Upper lobe of left lung (tissue), 6 donors: ENCODE data around the gene ADGRE2. TPM values are rescaled to one million over a fixed set of nuclear protein-coding genes. Genes with fewer than 3 reads are reported as not detected.

Source experiments
- ATAC-seq, 2 donors: fragments of 200-7000 bp; cut with Tn5 transposase; one replicate each; pipeline ENCODE4 v1.9.1; 2022; ENCODE audit warnings: mild to moderate bottlenecking in 2 of 2, moderate library complexity in 2 of 2; ENCODE audit not compliant: low FRiP score in 2 of 2
- DNase-seq, 2 donors: peaks; one replicate each; pipeline ENCODE4 v3.0.0-alpha.2; 2019 to 2020
- H3K27ac ChIP-seq, 4 donors: fragments of 200-600 bp; sonication (generic); one replicate each; pipeline ENCODE4 v1.5.1; 2016 to 2019
- H3K27me3 ChIP-seq, 4 donors: fragments of 200-600 bp; sonication (generic); one replicate each; pipeline ENCODE4 v1.5.1; 2017 to 2019
- H3K36me3 ChIP-seq, 4 donors: fragments of 200-600 bp; sonication (generic); one replicate each; pipeline ENCODE4 v1.5.1; 2016 to 2019
- H3K4me1 ChIP-seq, 4 donors: fragments of 200-600 bp; sonication (generic); one replicate each; pipeline ENCODE4 v1.5.1; 2018 to 2019
- H3K4me3 ChIP-seq, 4 donors: fragments of 200-600 bp; sonication (generic); one replicate each; pipeline ENCODE4 v1.5.1; 2017 to 2019; ENCODE audit warnings: mild to moderate bottlenecking in 2 of 4, moderate library complexity in 1 of 4
- H3K9me3 ChIP-seq, 4 donors: fragments of 200-600 bp; sonication (generic); one replicate each; pipeline ENCODE4 v1.5.1; 2018 to 2019
- EP300 ChIP-seq, 4 donors: sonication (generic); formaldehyde crosslinking; IDR thresholded peaks; one replicate each; pipeline ENCODE4 v1.5.1; 2017; ENCODE audit warnings: antibody characterized with exemption in 4 of 4, control low read depth in 2 of 4
- POLR2A ChIP-seq, 4 donors: fragments of 450-650 bp; IDR thresholded peaks; one replicate each; pipeline ENCODE4 v1.5.1; 2016 to 2017; ENCODE audit warnings: antibody characterized with exemption in 4 of 4, mild to moderate bottlenecking in 2 of 4
- POLR2AphosphoS5 ChIP-seq, 2 donors: sonication (generic); formaldehyde crosslinking; IDR thresholded peaks; one replicate each; pipeline ENCODE4 v1.5.1; 2017; ENCODE audit warnings: antibody characterized with exemption in 2 of 2
- WGBS, 2 donors: methylation state at CpG; one replicate each; pipeline ENCODE4 v1.1.5; 2017 to 2018; 5-methylcytosine and 5-hydroxymethylcytosine counted together
- total RNA-seq, 6 donors: library from RNA; depleted of rRNA in 4 of 6; stranded (reverse); fragments of >200 nt in 4 of 6; gene quantifications; one replicate each; pipeline versions ENCODE4 v1.1.0 to v1.2.1, GENCODE V29; 2016 to 2021
- TF ChIP-seq, protein P1 (sequence below), 6 experiments: fragments of 450-650 bp in 4 of 6; fragments of 200-600 bp in 2 of 6; sonication (generic) in 2 of 6; IDR thresholded peaks; one replicate each; pipeline ENCODE4 v1.5.1; 2016 to 2019; ENCODE audit warnings: antibody characterized with exemption in 6 of 6
- donor health status: DM: no; HTN: no; CAD: no; lungs with moderate emphysema.
- donor health status: DM: no; HTN: yes; CAD: no; lungs with severe emphysema.

The ADGRE2 gene
- total RNA-seq, 6 donors from 2014 or later, result 12.3 to 24.1 (median 18.1) TPM

DNA sequence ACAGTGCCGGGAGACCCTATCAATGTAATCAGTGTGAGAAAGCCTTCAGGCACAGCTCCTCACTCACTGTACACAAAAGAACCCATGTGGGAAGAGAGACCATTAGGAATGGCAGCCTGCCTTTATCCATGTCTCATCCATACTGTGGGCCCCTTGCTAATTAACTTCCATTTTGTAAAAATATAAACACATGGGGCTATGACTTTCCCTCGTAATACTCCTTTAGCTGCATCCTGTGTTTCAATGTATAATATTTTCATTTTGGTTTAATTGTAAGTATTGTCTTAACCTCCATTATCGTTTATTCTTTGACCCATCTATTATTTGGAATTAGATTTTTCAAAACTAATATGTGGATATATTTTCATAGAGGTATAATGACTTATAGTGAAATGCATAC is 59.2 kb downstream of the ADGRE2 start:
- H3K36me3 ChIP-seq, result peaks cover 37 to 91% (median 68%) of the 10 kb centered on the region in 4 donors
- TF ChIP-seq, protein P1, sequence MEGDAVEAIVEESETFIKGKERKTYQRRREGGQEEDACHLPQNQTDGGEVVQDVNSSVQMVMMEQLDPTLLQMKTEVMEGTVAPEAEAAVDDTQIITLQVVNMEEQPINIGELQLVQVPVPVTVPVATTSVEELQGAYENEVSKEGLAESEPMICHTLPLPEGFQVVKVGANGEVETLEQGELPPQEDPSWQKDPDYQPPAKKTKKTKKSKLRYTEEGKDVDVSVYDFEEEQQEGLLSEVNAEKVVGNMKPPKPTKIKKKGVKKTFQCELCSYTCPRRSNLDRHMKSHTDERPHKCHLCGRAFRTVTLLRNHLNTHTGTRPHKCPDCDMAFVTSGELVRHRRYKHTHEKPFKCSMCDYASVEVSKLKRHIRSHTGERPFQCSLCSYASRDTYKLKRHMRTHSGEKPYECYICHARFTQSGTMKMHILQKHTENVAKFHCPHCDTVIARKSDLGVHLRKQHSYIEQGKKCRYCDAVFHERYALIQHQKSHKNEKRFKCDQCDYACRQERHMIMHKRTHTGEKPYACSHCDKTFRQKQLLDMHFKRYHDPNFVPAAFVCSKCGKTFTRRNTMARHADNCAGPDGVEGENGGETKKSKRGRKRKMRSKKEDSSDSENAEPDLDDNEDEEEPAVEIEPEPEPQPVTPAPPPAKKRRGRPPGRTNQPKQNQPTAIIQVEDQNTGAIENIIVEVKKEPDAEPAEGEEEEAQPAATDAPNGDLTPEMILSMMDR (IDR thresholded peaks at IDR 0.05), result no peak
- TF ChIP-seq POLR2AphosphoS5 (IDR thresholded peaks at IDR 0.05) (no peak), EP300 (IDR thresholded peaks at IDR 0.05) (no peak), POLR2A (IDR thresholded peaks at IDR 0.05) (no peak)
- no peak overlapping the region for H3K4me3 ChIP-seq
- H3K27me3 ChIP-seq, result no peaks in the 10 kb centered on the region
- ATAC-seq (no peak), DNase-seq (no peak)
- 97 to 100% methylated on average over 2 to 3 of the region's 3 CpGs for WGBS, 2 donors
- peaks cover 88 to 100% (median 94%) of the 10 kb centered on the region in 4 donors for H3K9me3 ChIP-seq
- no peaks in the 10 kb centered on the region for H3K4me1 ChIP-seq
- H3K27ac ChIP-seq, result no peak overlapping the region

DNA sequence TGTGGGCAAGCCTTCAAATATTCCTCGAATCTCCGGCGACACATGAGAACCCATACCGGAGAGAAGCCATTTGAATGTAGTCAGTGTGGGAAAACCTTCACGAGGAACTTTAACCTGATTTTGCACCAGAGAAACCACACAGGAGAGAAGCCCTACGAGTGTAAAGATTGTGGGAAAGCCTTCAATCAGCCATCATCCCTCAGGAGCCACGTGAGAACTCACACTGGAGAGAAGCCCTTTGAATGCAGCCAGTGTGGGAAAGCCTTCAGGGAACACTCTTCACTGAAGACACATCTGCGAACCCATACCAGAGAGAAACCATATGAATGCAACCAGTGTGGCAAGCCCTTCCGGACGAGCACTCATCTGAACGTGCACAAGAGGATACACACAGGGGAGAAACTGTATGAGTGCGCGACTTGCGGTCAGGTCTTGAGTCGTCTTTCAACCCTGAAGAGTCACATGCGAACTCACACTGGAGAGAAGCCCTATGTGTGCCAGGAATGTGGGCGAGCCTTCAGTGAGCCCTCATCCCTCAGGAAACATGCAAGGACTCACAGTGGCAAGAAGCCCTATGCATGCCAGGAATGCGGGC is 59.7 kb downstream of the ADGRE2 start:
- H3K4me1 ChIP-seq, result no peaks in the 10 kb centered on the region
- H3K36me3 ChIP-seq, result peaks cover 37 to 93% (median 71%) of the 10 kb centered on the region in 4 donors
- WGBS, 2 donors, result 94% methylated on average over 17 to 18 of the region's 18 CpGs

DNA sequence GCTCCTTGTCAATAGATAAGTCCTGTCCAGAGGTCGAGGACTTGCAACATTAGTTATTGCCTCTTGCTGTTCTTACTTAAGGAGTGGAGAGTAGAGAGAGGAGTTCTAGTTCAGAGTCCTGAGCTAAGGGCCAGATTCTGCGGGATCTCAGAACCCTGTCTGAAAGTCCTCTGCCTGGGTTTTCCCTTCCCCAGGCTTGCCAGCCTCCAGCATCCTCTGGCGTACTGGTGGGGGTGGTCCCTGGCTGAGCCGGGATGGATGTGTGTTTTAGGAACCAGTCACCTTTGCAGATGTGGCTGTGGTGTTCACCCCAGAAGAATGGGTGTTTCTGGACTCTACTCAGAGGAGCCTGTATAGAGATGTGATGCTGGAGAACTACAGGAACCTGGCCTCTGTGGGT is 62.5 kb downstream of the ADGRE2 start:
- TF ChIP-seq POLR2A (IDR thresholded peaks at IDR 0.05) (no peak), POLR2AphosphoS5 (IDR thresholded peaks at IDR 0.05) (no peak), EP300 (IDR thresholded peaks at IDR 0.05) (no peak)
- TF ChIP-seq, protein P1 (IDR thresholded peaks at IDR 0.05), result no peak
- H3K4me1 ChIP-seq, result no peaks in the 10 kb centered on the region
- no peak for DNase-seq
- H3K27me3 ChIP-seq, result no peaks in the 10 kb centered on the region
- H3K36me3 ChIP-seq, result peaks cover 37 to 99% (median 88%) of the 10 kb centered on the region in 4 donors
- no peak overlapping the region for H3K4me3 ChIP-seq
- H3K27ac ChIP-seq, result no peak overlapping the region
- no peak for ATAC-seq
- H3K9me3 ChIP-seq, result peaks cover 61 to 79% (median 75%) of the 10 kb centered on the region in 4 donors
- 97 to 100% methylated on average over 3 to 4 of the region's 4 CpGs for WGBS, 2 donors

More for the DNA sequence above, 59.7 kb downstream of the ADGRE2 start:
- no peak for ATAC-seq
- no peak overlapping the region for H3K27ac ChIP-seq
- TF ChIP-seq EP300 (IDR thresholded peaks at IDR 0.05) (no peak), POLR2AphosphoS5 (IDR thresholded peaks at IDR 0.05) (no peak), POLR2A (IDR thresholded peaks at IDR 0.05) (no peak)
- TF ChIP-seq, protein P1 (IDR thresholded peaks at IDR 0.05), result no peak
- DNase-seq, result no peak
- H3K9me3 ChIP-seq, result peaks cover 84 to 100% (median 91%) of the 10 kb centered on the region in 4 donors
- no peaks in the 10 kb centered on the region for H3K27me3 ChIP-seq
- H3K4me3 ChIP-seq, result no peak overlapping the region

DNA sequence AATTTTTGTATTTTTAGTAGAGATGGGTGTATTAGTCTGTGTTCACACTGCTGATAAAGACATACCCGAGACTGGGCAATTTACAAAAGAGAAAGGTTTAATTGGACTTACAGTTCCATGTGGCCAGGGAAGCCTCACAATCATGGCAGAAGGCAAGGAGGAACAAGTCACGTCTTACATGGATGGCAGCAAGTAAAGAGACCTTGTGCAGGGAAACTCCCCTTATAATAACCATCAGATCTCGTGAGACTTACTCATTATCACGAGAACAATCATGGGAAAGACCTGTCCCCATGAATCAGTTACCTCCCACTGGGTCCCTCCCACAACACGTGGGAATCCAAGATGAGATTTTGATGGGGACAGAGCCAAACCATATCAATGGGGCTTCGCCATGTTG is 73.9 kb downstream of the ADGRE2 start:
- Histone ChIP-seq H3K36me3 (peaks cover 62 to 98% (median 90%) of the 10 kb centered on the region in 4 donors), H3K4me1 (no peaks in the 10 kb centered on the region), H3K27ac (no peak overlapping the region), H3K27me3 (no peaks in the 10 kb centered on the region), H3K4me3 (no peak overlapping the region), H3K9me3 (no peaks in the 10 kb centered on the region)
- DNase-seq, result no peak
- ATAC-seq, result no peak
- TF ChIP-seq, protein P1 (IDR thresholded peaks at IDR 0.05), result no peak
- no peak for TF ChIP-seq POLR2AphosphoS5 (IDR thresholded peaks at IDR 0.05)
- TF ChIP-seq EP300 (IDR thresholded peaks at IDR 0.05), result no peak
- TF ChIP-seq POLR2A (IDR thresholded peaks at IDR 0.05), result no peak
- WGBS, 2 donors, result 90 to 93% methylated on average over 6 of the region's 6 CpGs

DNA sequence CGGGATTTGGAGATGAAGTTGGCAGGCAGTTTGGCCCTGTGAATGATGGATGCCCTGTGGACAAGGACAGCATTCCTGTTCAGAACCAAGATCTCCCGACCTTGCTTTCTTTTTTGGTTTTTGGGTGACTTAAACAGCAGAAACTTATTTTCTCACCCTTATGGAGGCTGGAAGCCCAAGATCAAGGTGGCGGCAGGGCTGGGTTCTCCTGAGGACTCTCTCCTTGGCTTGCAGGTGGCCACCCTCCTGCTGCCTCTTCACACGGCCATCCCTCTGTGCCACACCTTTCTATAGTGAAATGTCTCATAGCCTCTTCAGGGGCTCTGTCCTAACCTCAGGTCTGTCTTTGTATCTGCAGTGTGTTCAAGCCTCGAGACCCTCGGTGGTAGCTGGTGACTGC is 74.5 kb downstream of the ADGRE2 start:
- 99 to 100% methylated on average over 6 of the region's 6 CpGs for WGBS, 2 donors
- no peaks in the 10 kb centered on the region for H3K9me3 ChIP-seq

More for the DNA sequence above, 74.5 kb downstream of the ADGRE2 start:
- H3K4me1 ChIP-seq, result no peaks in the 10 kb centered on the region
- peaks cover 61 to 97% (median 89%) of the 10 kb centered on the region in 4 donors for H3K36me3 ChIP-seq
- H3K27me3 ChIP-seq, result no peaks in the 10 kb centered on the region
- no peak overlapping the region for H3K27ac ChIP-seq
- ATAC-seq (no peak), DNase-seq (no peak)
- H3K4me3 ChIP-seq, result no peak overlapping the region
- TF ChIP-seq POLR2AphosphoS5 (IDR thresholded peaks at IDR 0.05), result no peak
- no peak for TF ChIP-seq EP300 (IDR thresholded peaks at IDR 0.05)
- TF ChIP-seq, protein P1 (IDR thresholded peaks at IDR 0.05), result no peak
- TF ChIP-seq POLR2A (IDR thresholded peaks at IDR 0.05), result no peak
